Psoas muscle (tissue), 8 donors: Measurements from ENCODE around the gene TCF19. TPM values are rescaled to one million over a fixed set of nuclear protein-coding genes. Genes with fewer than 3 reads are reported as not detected.
A peak's percentile ranks its signal among the peaks of the same experiment; 100 is the strongest.

Source experiments
- ATAC-seq, 4 donors: fragments of 200-7000 bp; cut with Tn5 transposase; one replicate each; pipeline ENCODE4 v1.9.1; 2020; ENCODE audit warnings: moderate library complexity in 3 of 4, mild to moderate bottlenecking in 2 of 4
- DNase-seq, 2 donors: peaks; one replicate each; pipeline ENCODE4 v3.0.0-alpha.2; 2020
- H3K27ac ChIP-seq: fragments of 200-600 bp; one replicate; pipeline ENCODE4 v1.8.0; 2022
- H3K27me3 ChIP-seq, 3 donors: fragments of 200-600 bp in 1 of 3; one replicate each; pipeline versions ENCODE4 v1.6.1 to v1.8.0; 2013 to 2022; ENCODE audit warnings: low read length in 2 of 3, mild to moderate bottlenecking in 2 of 3, moderate library complexity in 1 of 3; ENCODE audit not compliant: insufficient read depth in 3 of 3
- H3K36me3 ChIP-seq, 2 donors: fragments of 200-600 bp in 1 of 2; one replicate each; pipeline versions ENCODE4 v1.6.1 to v1.8.0; 2013 to 2022; ENCODE audit warnings: low read depth in 1 of 2, mild to moderate bottlenecking in 1 of 2, moderate library complexity in 1 of 2; ENCODE audit not compliant: insufficient read depth in 1 of 2
- H3K4me1 ChIP-seq: fragments of 200-600 bp; one replicate; pipeline ENCODE4 v1.8.0; 2022
- H3K4me3 ChIP-seq: fragments of 200-600 bp; one replicate; pipeline ENCODE4 v1.8.0; 2022; ENCODE audit warnings: mild to moderate bottlenecking
- H3K9me3 ChIP-seq: fragments of 200-600 bp; one replicate; pipeline ENCODE4 v1.8.0; 2022
- WGBS, 3 donors: extraction: QIAGEN DNeasy Blood & Tissue Kit; methylation state at CpG; one replicate each; pipeline versions ENCODE4 v1.1.6 to v1.1.7; 2013; 5-methylcytosine and 5-hydroxymethylcytosine counted together
- intact Hi-C, 2 donors: fragments of 100-400 bp; cut with DNase I; formaldehyde crosslinking; loops; one replicate each; pipeline versions ENCODE4 v1.11.0 to v1.14.2; 2022
- polyA plus RNA-seq, 3 donors: library from polyadenylated mRNA; stranded (reverse); fragments of 200-250 nt; gene quantifications; one replicate each; pipeline ENCODE4 v1.2.3, GENCODE V29; 2013
- total RNA-seq, 4 donors: library from RNA; stranded (reverse); fragmentation: NEBNext Ultra II Directional in 2 of 4; extraction: Animal tissue kit (Norgen Biotek cat#: 25700) in 2 of 4; gene quantifications; one replicate each; pipeline versions ENCODE4 v1.2.1 to v1.2.4, GENCODE V29; 2021 to 2023
- TF ChIP-seq, protein P1 (sequence below): fragments of 200-600 bp; IDR thresholded peaks from one replicate; pipeline ENCODE4 v1.8.0; 2022; ENCODE audit warnings: antibody characterized with exemption
- donor health status: healthy with polysubstance abuse.
- donor health status: DM: no; HTN: no; CAD: no; lungs with moderate emphysema.
- donor health status: Bipolar disorder and iron deficiency.
- donor health status: healthy.
- donor health status: DM: yes; HTN: yes; CAD: no.
- donor health status: DM: no; HTN: no; CAD: no.
- donor health status: DM: no; HTN: no; CAD: no.
- donor health status: DM: yes; HTN: yes; CAD: no.

Gene TCF19
- total and polyA plus RNA-seq, 7 donors: 1.4 to 4.8 (median 1.8) TPM

DNA sequence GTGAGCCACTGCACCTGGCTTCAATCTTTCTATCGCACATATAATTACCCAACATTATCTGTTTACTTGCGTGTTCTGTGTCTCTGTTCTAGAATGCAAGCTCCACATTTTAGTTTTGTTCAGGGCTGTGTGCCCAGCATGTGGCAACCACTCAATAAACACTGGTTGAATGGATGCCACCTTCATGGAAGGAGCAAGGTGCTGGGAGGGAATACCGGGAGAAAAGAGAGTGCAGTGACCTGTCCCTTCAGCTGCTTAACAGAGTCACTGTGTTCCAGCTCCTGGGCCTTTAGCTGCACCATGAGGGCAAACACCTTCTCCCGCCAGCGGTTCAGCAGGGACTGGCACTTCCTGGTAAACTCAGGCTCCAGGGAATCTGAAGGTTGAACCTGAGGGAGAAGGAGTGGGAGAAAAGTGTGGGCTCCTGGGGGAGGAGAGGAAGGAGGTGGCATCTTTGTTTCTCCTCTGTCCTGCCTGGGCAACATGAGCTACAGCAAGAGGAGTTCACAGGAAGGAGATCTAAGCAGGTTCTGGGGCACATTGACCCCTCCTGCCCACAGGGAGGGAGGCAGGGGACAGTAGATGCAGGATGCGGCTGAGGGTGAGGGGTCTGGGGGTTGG, 8.5 kb upstream of the TCF19 start:
- 87 to 90% (median 89%) methylated on average over 6 of the region's 6 CpGs for WGBS, 3 donors
- Histone ChIP-seq H3K4me3 (no peak overlapping the region), H3K27ac (no peak overlapping the region), H3K36me3 (peaks cover 0 to 56% of the 10 kb centered on the region in 2 donors), H3K27me3 (no peaks in the 10 kb centered on the region), H3K9me3 (no peaks in the 10 kb centered on the region), H3K4me1 (no peaks in the 10 kb centered on the region)
- no peak for ATAC-seq
- TF ChIP-seq, protein P1, sequence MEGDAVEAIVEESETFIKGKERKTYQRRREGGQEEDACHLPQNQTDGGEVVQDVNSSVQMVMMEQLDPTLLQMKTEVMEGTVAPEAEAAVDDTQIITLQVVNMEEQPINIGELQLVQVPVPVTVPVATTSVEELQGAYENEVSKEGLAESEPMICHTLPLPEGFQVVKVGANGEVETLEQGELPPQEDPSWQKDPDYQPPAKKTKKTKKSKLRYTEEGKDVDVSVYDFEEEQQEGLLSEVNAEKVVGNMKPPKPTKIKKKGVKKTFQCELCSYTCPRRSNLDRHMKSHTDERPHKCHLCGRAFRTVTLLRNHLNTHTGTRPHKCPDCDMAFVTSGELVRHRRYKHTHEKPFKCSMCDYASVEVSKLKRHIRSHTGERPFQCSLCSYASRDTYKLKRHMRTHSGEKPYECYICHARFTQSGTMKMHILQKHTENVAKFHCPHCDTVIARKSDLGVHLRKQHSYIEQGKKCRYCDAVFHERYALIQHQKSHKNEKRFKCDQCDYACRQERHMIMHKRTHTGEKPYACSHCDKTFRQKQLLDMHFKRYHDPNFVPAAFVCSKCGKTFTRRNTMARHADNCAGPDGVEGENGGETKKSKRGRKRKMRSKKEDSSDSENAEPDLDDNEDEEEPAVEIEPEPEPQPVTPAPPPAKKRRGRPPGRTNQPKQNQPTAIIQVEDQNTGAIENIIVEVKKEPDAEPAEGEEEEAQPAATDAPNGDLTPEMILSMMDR: no peak
- DNase-seq: peak in 1 of 2 donors; percentile 29
- intact Hi-C loops: no loop called here

DNA sequence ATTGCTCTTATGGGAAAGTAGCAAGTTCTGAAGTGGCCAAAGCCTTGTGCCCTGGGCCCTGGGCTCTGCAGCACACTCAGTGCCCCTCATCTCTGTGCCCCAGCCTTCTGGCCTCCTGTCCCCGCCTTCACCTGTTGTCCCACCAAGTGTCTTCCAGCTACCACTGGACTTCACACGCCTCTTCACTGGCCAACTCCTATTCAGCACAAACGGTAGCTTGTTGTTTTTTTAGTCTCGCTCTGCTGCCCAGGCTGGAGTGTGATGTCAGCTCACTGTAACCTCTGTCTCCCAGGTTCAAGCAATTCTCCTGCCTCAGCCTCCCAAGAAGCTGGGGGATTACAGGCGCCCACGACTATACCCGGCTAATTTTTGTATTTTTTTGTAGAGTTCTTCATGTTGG, 5.6 kb upstream of the TCF19 start:
- ATAC-seq (no peak), DNase-seq (peak in 1 of 2 donors; percentile 36)
- Histone ChIP-seq H3K27ac (no peak overlapping the region), H3K4me3 (no peak overlapping the region), H3K36me3 (peaks cover 0 to 51% of the 10 kb centered on the region in 2 donors), H3K27me3 (no peaks in the 10 kb centered on the region), H3K4me1 (no peaks in the 10 kb centered on the region), H3K9me3 (no peaks in the 10 kb centered on the region)
- intact Hi-C loops: no loop called here
- WGBS, 3 donors: 83 to 87% (median 87%) methylated on average over 7 of the region's 7 CpGs
- TF ChIP-seq, protein P1: no peak

DNA sequence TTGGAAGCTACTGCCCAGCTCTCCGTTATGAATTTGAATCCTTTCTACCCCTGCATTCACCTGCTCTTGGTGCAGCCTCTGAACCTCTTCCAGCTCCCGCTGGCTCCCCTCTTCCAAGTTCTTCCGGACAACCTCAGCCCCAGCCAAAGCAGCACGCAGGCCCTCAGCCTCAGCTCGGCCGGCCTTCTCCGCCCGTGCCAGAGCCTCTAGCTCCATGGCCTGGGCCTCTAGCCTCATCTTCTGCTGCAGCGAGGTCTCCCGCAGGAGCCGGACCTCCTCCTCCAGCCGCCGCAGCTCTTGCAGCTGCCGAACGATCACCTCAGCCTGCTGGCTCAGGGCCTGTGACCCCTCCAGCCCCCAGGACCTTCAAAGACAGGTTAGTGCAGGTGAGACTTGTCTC, 4.0 kb upstream of the TCF19 start:
- Histone ChIP-seq H3K27ac (no peak overlapping the region), H3K4me1 (peaks cover 5% of the 10 kb centered on the region)
- WGBS, 3 donors: 83 to 92% (median 91%) methylated on average over 15 of the region's 15 CpGs

DNA sequence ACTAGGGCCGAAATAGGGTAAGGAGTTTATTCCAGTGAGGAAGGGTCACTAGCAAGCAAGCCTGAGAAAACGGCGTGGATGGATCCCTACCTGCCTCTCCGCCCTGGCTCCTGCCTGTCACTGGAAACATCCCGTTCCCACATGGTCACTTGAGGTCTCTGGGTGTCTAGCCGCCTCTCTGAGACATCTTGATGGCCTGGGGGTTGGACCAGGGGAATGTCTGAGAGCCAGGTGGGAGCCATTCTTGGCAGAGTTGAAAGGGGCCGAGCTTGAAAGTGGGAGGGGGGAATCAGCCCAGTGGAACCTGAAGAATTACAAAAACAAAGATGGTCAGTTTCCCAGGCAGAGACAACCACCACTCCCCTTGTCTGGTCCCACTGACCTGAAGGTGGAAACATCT, 1.7 kb upstream of the TCF19 start:
- DNase-seq (peak in 1 of 2 donors; percentile 28), ATAC-seq (no peak)
- intact Hi-C loops: no loop called here
- Histone ChIP-seq H3K36me3 (peaks cover 0 to 32% of the 10 kb centered on the region in 2 donors), H3K27ac (no peak overlapping the region), H3K27me3 (no peaks in the 10 kb centered on the region), H3K4me3 (no peak overlapping the region), H3K4me1 (peaks cover 6% of the 10 kb centered on the region), H3K9me3 (no peaks in the 10 kb centered on the region)
- 91 to 96% (median 95%) methylated on average over 7 of the region's 7 CpGs for WGBS, 3 donors
- TF ChIP-seq, protein P1: no peak

More for the DNA sequence above, 4.0 kb upstream of the TCF19 start:
- TF ChIP-seq, protein P1: no peak
- DNase-seq (no peak), ATAC-seq (no peak)
- no peaks in the 10 kb centered on the region for H3K9me3 ChIP-seq
- intact Hi-C loops: no loop called here
- H3K4me3 ChIP-seq: no peak overlapping the region
- peaks cover 0 to 44% of the 10 kb centered on the region in 2 donors for H3K36me3 ChIP-seq
- H3K27me3 ChIP-seq: no peaks in the 10 kb centered on the region
